GM18867 (cell line): ENCODE measurements around the gene DUSP22.
A peak's percentile ranks its signal among the peaks of the same experiment; 100 is the strongest.

Source experiments
- ATAC-seq: cut with Tn5 transposase; IDR thresholded peaks from one replicate; pipeline ENCODE4 v1.9.1; 2021; ENCODE audit warnings: mild to moderate bottlenecking, moderate library complexity; ENCODE audit not compliant: unreplicated experiment

DUSP22 gene

DNA sequence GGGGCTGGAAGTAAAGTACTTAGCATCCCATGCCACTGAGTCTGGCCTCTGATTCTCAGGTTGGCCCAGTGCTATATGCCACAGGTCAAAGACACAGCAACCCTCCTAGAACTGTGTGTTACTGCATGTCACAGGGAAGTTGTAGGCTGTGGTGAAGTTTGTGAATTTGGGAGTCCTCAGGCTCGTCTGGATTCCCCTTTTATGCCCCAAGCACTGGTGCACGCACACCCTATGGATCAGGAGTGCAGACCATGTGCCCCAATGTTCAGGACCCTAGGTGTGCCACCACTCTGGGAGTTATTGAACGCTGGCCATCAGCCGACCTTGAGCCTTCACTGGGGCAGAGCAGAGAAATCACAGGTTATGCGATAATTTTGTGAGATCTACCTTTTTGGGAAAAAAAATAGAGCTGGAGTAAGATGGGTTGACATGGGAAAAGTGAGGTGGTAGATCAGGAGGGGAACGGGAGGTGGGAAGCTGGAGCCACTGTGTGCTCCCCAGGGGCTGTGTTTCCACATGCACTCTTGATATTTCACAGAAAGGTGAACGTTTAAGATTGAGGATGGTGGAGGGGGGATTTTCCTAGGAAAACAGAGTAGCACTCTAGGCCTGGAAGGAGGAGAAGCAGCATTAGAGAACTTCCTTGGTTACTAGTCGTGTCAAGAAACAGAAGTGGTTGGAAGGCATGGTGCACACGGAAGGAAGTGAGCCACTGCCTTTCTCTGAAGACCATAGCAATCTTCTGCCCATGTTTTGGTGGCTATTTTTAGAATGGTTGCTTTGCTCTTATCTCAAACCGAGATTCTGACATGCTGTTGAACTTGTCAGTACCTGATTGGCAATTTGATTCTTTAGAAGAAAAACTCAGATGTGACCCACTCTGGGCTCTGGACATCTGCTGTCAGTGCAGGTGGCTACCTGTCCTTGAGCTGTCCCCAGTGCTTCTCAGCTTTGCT is 44.1 kb downstream of the DUSP22 start:
- ATAC-seq = peak; percentile 48

DNA sequence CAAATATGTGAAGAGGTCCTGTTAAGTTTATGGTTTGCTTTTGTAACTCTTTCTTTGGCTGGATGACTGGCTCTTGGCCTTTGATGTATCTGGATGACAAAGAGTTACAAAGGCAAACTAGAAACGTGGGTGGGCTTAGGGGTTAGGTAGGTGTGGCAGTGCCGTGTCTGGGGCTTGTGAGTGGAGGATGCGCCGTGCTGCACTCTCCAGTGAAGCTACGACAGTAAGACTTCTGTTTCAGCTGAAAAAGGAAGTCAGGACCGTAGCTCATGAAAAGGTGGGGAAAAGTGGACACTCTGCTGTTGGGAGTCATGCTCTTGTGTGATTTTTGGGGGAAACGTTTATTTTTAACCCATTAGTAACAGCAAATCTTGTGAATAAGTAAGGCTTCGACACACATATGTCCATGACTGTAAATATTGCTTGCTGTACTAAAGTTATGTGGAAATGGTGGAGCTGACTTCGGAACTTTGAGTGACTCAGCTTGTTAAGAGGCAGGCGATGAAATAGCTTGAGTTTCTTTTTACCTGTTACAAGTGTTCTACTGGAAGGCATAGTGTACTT is 45.6 kb downstream of the DUSP22 start:
- no peak for ATAC-seq

DNA sequence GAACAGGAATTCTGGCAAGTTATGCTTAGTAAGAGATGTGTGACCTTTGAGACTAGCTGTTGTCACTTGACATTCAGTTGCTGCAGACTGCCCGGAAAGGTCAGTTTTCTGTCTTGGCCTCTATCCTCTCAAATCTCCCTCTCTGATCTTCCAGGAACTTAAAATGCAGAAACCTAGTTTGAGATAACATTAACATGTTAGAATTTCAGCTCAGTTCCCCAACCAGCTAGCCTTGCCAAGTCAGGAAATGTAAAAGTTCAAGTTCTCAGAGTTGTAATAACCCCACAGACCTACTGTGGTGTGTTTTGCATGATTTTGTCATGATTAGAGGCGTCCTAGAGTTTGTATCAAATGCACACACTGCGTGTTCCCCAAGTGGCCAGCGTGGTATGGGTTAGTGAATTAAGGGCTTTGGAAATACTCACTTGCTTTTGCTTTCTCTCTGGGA is 46.6 kb downstream of the DUSP22 start:
- ATAC-seq = no peak

DNA sequence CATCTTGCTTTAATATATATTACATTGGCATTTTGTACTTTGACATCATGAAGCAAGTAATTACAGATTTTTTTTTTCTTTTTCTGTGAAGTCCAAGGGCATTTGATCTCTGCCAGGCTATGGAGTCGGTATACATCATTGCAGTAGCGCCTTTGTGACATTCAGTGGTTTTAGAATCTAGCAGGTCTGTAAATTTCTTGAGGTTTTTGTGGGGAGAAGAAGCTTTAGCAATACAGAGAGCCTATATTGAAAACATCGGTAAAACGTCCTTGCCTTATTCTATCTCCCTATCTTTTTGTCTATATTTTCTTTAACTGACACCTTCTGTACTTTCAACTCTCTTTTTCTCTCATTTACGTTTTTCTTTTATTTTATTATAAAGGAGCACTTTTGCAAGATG is 47.2 kb downstream of the DUSP22 start:
- ATAC-seq = no peak

DNA sequence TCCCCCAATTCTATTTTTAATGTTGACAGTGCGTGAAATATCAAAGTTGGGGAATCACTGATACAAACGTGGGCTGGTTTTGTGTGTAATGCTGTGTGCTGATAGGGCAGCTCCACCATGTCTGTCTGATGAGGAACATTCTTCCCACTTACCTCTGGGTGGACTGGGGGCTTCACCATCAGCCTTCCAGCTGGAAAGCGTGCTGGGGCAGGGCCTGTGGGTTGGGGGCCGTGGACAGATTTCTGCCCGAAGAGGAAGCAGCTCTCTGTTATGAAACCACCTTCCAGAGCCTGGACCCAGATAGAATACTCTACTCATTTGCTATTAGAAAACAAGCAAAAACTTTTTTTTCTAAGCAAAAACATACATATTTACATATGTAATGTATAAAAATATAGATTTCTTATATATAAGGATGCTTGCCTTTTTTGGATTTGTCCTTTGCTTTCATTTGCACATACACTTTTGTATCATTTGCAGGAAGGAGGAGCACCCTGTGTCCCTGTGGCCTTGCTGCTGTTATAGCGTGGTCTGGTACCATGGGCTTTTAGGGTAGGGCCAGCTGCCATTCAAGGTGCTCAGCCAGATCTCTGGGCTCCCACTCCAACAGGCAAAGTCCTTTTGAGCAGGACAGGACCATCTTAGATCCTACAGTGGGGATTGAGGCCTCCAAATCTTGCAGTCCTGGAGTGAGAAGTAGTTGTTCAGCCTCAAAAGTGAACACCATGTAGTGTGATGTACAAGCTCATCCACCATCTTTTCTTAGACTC is 48.1 kb downstream of the DUSP22 start:
- no peak for ATAC-seq

DNA sequence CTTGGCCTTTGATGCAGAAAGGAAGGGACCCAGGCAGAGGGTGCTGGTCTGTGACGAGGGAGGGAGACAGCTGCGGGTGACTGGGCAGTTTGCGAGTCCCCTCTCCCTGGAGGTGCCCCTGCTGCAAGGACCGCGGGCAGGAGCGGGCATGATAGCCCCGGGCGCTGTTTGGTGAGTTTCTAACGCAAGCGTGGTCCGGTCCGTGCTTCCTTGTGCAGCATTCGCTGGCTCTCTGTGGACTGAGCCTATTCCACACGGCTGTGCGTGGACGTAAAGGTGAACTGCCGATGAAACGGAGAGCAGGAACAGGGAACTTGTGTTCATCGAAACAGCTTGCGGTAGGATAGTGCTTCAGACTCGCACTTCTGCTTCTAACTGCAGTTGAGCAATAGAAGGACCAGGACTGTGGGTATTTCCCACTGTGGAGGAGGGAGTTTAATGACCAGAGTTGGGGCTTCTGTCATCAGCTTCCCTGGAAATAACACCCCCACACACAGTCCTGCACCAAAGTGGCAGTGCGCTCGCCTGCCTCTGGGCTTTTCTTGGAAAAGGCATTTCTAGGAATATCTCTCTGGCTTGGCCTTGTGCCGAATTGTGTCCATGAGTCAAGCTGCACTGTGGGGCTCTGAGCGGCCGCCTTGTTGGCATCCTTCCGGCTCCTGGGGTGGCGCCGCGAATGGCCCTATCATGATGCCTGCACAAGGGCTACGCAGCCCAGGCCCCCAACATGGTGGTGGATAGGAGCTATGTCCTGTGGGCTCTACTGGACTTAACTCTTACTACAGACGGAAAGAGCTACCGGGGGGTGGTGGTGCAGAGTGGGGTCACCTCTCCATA is 48.9 kb downstream of the DUSP22 start:
- ATAC-seq = no peak

DNA sequence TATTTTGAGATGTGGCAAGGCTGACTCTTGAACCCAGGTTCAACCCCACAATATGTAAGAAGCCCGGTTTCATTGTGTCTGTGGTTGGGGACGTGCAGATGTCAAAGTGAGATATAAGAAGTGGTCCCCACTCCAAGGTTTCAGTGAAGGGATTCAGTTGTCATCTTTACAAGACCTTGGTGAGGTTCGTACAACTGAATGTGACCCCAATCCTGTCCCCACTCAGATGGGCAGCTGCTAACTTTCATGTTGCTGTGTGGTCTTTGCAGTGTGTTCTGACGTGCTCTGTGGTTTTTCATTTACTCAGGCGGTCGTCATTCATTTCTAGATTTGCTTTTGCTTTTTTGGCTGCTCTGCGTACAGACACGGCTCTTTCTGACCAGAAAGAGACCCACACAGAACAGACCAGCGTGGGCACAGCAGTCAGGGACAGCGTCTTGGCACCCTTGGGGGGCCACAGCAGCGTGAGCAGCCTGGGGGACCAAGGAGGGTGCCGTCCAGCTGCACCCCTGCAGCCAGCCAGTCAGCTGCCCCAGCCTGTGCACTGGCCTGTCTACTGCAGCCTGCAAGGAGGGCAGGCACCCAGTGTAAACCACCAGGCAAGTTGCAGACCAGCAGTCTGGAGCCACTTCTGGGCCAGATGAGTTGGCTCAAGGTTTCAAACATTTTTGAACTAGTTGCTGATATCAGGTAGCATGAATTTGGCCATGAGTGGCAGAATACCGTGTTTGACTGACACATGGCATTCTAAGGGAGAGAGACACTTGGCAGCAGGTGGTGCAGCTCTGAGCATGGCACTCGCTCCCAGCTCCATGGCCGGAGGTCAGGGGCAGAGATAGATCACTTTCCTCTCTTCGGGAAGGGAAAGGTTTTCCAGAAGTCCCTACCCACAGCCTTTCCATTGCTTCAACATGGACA is 49.9 kb downstream of the DUSP22 start:
- ATAC-seq = peak; percentile 59

DNA sequence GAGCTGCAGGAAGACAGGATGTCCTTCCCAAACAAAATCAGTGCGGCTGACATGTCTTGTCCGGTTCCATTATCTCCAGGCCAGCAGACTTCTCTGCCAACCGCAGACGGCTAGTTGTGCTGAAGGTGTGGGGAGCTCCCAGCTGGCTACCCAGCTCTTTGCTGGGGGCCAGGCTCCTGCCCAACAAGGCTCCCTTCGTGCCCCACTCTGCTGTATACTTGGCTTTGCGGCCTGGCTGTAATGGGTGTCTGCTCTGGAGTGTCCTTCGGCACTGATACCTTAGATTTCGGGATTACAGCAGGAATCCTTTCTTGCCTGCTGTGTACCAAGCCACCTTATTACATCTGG is 50.5 kb downstream of the DUSP22 start:
- no peak for ATAC-seq

DNA sequence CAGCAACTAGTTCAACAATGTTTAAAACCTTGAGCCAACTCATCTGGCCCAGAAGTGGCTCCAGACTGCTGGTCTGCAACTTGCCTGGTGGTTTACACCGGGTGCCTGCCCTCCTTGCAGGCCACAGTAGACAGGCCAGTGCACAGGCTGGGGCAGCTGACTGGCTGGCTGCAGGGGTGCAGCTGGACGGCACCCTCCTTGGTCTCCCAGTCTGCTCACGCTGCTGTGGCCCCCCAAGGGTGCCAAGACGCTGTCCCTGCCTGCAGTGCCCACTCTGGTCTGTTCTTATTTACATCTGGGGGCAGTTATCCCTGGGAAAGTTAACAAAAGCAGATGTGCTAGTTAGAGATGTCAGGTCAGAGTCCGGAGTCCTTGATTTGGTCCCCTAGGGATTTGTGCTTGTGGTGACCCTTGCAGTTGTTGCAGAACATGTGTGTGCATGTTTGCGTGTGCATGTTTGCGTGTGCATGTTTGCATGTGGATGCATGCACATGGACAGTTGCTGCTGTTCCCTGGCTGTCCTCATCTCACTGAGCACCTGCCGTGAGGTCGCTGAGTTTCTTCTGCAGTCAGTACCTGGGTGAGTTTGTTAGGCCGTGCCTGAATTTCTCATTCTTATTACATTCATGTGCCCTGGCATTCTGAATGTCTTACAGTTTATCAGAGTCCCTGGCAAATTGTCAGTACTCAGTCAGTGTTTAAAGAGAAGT is 51.1 kb downstream of the DUSP22 start:
- ATAC-seq = no peak

DNA sequence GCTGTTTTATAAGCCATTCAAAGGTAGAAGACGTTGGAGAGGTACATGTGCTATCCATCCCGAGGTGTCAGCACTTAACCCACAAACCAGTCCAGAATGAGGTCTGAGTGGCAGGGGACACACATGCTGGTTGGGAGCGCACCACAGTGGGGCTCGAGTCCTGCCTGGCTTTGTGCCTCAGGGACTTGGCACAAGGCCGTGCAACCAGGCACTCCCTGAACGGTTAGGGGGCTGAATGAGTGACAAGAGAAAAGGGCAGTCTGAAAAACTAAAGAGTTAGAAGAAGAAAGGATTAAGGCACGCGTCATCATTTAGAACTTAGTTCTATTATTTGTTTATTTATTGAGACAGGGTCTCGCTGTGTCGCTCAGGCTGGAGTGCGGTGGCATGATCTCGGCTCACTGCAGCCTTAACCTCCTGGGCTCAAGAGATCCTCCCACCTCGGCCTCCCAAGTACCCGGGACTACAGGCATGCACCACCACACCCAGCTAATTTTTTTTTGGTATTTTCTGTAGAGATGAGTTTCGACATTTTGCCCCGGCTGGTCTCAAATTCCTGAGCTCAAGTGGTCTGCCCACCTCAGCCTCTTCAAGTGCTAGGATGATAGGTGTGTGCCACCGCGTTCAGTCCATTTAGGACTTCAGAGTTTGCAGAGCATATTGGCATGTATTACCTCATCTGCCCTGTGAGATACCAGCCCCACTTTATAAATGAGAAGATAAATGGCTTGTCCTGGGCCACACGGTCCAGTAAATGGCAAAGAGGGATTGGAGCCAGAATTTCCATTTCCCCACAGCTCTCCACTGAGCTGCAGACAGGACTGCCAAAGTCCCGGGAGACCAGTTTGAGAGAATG is 51.9 kb downstream of the DUSP22 start:
- no peak for ATAC-seq

DNA sequence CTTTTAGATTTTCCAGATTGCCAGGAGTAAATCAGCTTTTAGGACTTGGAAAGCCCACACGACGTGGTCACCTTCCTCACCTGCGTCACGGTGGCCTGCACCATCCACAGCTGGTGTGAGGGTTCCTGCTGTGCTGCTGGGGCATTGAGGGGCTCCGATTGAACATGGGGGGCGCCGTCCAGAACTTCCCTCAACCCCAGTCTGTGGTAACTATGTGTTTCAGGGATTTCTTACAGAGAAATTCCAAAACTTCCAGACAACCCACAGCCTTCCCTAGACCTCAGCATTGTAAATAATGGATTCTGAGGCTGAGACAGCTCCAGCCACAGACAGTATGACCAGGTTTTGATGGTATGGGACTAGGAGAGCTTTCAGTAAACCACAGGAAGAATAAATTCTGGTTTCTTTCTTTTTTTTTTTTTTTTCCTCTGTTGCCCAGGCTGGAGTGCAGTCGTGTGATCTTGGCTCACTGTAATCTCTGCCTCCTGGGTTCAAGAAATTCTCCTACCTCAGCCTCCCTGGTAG is 52.6 kb downstream of the DUSP22 start:
- ATAC-seq = no peak

DNA sequence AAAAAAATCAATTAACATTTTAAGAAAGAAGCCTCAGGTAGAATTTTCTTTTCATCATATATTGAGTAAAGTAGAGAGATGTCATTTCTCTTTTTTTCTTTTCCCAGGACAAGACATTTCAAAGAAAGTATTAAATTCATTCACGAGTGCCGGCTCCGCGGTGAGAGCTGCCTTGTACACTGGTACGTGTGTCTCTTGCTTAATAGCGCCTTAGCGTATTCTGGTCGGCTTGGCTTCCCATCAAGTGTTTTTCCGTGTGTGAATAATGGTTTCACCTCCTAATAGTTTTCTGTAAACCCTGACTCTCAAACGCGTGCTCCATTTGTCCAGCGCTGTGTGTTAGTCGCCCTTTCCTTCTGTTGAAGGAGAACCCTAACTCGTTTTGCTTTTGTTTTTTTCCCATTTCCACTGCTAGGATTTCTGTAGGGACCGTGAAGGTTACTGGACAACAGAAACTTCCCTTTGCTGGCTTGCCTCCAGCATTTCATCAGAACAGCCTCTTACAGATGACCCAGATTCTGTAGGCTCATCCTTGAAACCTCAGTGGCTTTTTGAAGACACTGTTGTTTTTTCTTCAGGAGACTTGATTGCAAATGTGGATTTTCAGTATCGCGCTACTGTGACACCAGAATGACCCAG is 53.6 kb downstream of the DUSP22 start:
- no peak for ATAC-seq

DNA sequence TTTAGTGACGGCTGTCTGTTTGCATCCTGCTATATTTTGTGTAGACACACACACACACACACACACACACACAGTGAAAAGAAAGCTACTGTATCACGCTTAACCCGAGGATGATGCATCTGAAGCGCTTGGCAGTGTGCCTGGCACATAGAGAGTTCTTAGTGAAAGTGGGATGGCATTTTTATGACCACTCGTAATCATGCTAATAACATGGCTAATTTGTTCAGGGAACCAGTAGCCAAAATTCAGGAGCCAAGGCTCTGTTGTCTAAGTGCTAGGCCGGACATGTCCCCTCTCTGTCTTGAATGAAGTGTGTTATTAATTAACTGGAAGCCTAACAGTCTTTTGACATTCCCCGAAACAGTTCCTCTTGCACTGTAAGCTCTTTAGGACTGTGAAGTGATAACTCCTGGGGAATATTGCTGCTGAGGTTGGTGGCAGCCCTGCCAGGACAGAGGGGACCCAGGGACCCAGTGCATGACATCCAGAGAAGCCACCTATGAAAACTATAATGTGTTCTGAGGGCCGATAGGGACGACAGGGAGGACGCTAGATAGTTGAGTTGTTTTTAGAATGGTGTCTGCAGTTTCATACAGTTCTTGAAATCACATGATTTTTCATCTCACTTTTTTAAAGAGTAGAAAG is 54.2 kb downstream of the DUSP22 start:
- no peak for ATAC-seq

DNA sequence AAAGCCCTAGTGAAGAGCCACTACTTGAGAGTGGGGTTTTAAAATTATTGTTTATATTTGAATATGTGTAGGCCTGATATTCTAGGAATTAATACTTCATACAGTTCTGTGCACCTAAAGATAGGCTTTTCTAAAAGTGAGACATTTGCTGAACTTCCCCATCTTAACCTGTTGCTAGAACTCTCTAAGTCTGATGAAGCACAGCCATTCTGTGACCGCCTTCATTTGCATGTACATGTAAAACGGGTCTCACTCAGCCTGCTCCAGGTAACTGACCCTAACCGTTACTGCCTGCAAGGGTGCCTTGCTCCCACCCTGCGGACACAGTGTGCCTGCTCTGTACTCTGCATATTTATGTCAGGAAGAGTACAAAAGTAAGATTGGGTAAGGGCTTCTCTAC is 54.9 kb downstream of the DUSP22 start:
- peak; percentile 77 for ATAC-seq

DNA sequence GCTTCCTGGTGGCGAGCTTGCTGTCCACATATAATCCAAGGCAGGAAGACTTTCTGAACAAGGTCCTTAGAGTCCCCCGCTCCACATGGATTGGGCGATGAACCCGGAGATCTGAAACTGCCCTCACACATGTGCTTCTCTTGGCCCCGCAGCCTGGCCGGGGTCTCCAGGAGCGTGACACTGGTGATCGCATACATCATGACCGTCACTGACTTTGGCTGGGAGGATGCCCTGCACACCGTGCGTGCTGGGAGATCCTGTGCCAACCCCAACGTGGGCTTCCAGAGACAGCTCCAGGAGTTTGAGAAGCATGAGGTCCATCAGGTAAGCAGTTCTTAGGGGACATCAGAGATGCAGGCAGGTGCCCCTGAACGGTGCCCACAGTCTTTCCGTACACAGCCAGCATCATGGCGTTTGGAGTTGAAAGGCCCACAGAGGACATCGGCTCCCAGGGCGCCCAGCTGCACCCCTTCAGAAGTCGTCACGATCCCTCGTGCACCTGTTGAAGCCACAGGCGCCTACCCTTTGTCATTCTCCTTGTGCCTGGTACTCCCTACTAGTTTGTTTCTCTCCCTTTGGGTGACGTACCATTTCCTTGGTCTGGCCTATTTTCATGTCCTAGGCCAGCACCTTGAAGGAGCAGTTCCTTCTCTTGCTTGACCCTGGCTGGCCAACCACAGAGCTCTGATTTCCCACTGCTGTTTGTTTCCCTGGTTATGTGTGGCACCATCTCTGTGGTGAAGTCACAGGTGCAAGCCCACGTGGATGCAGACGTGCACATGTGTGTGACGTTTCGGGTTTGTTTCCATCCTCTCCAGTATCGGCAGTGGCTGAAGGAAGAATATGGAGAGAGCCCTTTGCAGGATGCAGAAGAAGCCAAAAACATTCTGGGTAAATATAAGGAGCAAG is 55.9 kb downstream of the DUSP22 start:
- no peak for ATAC-seq

DNA sequence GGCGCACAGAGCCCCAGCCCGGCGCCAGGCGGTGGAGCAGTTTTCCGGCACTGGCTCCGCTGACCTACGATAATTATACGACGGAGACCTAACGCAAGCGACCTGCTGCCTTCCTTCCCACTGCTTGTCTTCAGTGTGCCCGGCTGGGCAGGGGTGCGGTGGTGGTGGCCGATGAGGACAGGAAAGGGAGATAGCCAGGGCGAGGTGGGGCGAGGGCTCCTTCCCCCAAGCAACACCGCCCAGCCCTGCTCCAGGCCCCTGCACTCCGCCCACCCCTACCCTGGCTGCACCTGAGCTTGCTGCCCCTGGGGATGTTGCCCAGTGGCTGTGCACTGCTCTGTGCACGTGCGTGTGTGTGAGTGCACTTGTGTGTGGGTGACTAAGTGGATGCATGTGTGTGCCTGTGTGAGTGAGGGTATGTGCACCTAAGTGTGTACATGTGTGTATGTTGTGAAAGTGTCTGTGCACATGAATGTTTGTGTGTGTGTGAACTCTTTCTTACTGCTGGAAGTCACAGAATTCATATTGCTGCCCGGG is 56.6 kb downstream of the DUSP22 start:
- no peak for ATAC-seq
